GM12864 (cell line): ENCODE measurements around the gene ITIH1.

ENCODE experiments used
- DNase-seq: peaks from one replicate; pipeline ENCODE4 v3.0.0-alpha.2; 2011; ENCODE audit warnings: low read depth
- H3K4me3 ChIP-seq: 2 replicates; pipeline ENCODE4 v1.5.1; 2011; ENCODE audit warnings: mild to moderate bottlenecking, low read depth, low read length, control low read depth
- TF ChIP-seq, protein P1 (sequence below): IDR thresholded peaks from 2 replicates; pipeline ENCODE4 v1.5.1; 2011; ENCODE audit warnings: low read depth, mild to moderate bottlenecking, moderate library complexity, low read length, control low read depth, inconsistent platforms; ENCODE audit errors: missing control alignments

Gene ITIH1

DNA sequence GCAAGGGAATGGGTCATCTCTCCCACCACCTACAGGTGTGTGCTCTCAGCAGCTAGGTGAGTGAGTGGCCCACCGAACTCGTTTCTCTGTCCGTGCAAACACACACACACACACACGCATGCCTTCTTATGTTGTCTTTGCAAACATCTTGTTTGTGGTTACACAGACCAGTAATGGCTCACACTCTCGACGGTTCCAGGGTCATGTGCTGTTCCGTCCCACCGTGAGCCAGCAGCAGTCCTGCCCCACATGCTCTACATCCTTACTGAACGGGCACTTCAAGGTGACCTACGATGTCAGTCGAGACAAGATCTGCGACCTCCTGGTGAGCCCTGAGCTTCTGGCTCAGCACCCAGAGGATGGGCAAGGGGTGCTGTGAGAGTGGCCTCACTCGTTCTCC, 4.3 kb downstream of the ITIH1 start:
- H3K4me3 ChIP-seq: no peak overlapping the region
- DNase-seq: no peak
- TF ChIP-seq, protein P1, sequence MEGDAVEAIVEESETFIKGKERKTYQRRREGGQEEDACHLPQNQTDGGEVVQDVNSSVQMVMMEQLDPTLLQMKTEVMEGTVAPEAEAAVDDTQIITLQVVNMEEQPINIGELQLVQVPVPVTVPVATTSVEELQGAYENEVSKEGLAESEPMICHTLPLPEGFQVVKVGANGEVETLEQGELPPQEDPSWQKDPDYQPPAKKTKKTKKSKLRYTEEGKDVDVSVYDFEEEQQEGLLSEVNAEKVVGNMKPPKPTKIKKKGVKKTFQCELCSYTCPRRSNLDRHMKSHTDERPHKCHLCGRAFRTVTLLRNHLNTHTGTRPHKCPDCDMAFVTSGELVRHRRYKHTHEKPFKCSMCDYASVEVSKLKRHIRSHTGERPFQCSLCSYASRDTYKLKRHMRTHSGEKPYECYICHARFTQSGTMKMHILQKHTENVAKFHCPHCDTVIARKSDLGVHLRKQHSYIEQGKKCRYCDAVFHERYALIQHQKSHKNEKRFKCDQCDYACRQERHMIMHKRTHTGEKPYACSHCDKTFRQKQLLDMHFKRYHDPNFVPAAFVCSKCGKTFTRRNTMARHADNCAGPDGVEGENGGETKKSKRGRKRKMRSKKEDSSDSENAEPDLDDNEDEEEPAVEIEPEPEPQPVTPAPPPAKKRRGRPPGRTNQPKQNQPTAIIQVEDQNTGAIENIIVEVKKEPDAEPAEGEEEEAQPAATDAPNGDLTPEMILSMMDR: no peak

DNA sequence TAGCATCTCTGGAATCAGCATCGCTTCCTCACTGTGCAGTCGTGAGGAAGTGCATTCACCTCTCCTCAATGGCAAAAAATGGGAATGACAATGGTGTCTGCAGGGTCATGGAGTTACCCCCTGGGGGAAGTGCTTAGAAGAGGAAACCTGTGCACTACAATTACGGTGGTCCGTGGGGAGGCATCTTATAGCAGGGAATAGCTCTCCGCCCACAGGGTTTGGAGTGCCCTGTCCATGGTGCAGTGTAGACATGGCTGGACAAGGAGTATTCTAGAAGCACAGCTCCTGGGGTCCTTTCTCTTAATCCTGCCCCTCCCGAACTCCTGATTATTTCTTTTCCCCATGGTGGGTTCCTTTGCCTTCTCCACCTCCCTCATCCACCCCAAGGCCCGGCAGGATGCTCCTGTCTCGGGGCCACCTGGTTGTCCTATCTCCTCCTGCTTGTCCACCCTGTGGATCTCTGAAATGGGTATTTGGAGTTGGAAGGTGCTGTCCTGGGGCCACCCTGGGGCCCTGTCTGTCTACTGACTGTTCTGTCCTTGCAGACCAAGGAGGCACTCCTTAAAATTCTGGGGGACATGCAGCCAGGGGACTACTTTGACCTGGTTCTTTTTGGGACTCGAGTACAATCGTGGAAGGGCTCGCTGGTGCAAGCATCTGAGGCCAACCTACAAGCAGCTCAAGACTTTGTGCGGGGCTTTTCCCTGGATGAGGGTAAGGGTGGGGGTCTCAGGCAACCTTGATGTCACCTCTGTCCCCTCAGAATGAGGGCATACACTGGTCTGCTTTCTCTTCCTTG, 5.2 kb downstream of the ITIH1 start:
- TF ChIP-seq, protein P1: no peak
- no peak overlapping the region for H3K4me3 ChIP-seq
- DNase-seq: no peak

DNA sequence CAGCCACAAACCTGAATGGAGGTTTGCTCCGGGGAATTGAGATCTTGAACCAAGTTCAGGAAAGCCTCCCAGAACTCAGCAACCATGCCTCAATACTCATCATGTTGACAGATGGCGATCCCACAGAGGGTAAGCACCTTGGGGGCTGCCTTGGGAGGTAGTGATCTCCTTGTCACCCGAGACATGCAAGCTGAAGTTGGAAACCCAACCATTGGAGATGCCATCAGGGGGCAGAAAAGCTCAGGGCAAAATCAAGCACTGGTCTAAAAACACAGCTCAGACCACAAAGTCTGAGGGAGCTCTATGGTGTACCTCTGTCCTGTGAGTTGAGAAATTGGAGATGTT, 5.8 kb downstream of the ITIH1 start:
- TF ChIP-seq, protein P1: no peak

GRCh38 chr3:52784021-52784621, 6.7 kb downstream of the ITIH1 start:
- TF ChIP-seq, protein P1: no peak
- no peak for DNase-seq
- H3K4me3 ChIP-seq: no peak overlapping the region

More for the DNA sequence above, 5.8 kb downstream of the ITIH1 start:
- no peak for DNase-seq
- no peak overlapping the region for H3K4me3 ChIP-seq

DNA sequence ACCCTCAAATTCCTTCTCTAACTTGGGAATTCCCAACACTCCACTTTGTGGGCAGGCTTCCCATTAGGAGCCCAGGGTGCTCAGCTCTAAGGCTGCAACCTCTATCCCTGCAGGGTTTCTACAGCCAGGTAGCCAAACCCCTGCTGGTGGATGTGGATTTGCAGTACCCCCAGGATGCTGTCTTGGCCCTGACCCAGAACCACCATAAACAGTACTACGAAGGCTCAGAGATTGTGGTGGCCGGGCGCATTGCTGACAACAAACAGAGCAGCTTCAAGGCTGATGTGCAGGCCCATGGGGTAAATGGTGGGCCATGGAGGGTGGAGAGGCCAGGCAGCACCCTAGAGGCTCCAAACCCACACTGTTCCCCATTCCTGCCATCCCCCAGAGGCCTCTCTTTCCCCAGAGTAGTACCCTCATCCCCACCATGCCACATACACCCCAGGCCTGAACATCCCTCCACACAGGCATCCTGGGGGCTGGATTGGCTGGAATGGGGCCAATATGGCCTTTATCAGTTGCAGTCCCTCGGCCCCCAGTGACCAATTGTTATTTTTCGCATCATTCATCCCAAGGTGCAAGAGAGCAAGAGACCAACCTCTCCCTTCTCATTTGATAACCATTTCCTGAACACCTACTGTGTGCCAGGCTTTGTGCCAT, 7.7 kb downstream of the ITIH1 start:
- TF ChIP-seq, protein P1: no peak

GRCh38 chr3:52786330-52787215, 9.2 kb downstream of the ITIH1 start:
- no peak for DNase-seq
- TF ChIP-seq, protein P1: no peak

More for the DNA sequence above, 7.7 kb downstream of the ITIH1 start:
- no peak for DNase-seq
- no peak overlapping the region for H3K4me3 ChIP-seq

More at GRCh38 chr3:52786330-52787215, 9.2 kb downstream of the ITIH1 start:
- H3K4me3 ChIP-seq: no peak overlapping the region
